ENCODE results near the gene NRXN3. TPM values are rescaled to one million over a fixed set of nuclear protein-coding genes. Genes with fewer than 3 reads are reported as not detected.

Gene NRXN3
- total RNA-seq, 1 donor from 2014 or later = 6.7 TPM

DNA sequence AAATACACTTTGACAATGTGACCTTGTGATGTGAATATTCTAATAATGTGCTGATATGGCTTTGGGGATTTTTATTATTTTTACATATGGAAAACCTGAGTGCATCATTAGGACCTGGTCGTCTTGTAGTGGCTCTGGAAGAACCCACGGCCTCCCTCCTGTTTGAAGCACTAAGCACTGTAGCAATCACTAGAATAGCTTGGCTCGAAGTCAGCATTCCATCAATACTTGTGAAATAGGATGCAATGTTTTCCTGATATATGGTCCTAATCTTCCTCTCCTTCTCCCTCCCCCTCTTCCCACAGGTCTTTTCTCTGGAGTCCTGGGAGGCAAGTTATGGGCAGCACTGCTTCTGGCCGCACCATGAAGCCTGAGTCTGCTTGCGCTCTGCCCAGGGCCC, 71.9 kb downstream of the NRXN3 start:
- DNase-seq (ENCODE audit: low spot score) = no peak

DNA sequence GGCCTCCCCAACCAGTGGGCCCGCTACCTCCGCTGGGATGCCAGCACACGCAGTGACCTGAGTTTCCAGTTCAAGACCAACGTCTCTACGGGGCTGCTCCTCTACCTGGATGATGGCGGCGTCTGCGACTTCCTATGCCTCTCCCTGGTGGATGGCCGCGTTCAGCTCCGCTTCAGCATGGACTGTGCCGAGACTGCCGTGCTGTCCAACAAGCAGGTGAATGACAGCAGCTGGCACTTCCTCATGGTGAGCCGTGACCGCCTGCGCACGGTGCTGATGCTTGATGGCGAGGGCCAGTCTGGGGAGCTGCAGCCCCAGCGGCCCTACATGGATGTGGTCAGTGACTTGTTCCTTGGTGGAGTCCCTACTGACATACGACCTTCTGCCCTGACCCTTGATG, 73.0 kb downstream of the NRXN3 start:
- DNase-seq (ENCODE audit: low spot score) = no peak

DNA sequence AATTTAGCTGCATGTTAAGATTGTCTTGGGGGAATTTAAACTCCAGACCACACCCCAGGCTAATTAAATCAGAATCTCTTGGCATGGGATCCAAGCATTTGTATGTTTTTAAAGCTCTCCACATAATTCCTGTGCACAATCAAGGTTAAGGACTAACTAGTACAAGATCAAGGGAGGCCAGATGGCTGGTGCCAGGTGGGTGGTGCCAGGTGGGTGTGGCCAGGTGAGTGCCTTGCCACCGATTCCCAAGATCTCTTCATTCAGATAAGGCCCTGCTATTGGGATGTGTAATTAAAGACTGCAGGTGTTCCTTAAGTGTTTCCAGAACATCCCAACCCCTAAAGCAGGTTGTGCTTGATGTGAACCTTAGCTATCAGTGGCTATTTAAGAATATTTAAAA, 75.1 kb downstream of the NRXN3 start:
- no peak for DNase-seq (ENCODE audit: low spot score)

DNA sequence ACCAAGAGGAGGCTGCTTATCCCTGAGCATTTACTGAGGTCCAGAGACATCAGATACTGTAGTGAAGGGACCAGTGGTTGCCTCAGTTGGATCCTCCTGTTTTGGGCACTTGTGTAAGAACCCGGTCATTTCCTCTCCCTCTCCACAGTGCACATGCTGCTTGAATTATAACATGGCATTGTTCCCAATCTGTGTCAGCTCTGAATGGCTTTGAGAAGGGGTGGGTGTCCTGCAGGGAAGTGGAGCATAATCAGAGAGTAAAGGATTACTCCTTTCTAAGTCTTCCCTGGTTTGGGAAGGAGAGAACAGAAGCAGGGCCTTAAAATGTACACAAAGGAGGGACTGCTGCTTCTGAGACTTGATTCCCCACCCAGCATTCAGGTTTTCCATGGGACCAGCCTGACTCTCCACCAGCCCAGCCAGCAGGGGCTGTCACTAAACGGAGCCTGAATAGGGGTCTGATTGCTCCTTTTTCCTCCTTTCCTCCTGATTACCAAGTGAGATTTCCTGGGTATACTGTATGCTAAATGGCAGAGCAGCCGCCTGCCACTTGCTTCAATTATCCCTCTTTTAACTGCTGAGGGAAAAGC, 78.4 kb downstream of the NRXN3 start:
- no peak for DNase-seq (ENCODE audit: low spot score)

DNA sequence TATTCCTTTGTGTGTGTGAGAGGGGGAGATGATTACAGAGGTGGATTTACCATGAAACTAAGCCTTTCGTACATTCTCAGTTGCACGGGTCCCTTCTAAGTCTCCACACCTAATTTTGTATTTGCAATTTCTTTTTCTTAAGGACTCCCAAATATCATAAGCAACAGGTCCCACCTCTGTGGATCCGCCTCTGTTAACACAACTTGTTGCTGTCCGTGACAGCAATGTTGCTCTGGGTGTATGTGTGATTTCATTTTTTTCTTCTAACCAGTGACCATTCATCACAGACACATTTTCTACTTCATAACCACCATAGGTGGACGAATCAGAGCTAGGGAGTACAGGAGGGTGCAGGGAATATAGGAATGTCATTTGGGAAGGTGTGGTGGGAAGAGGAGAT, 81.1 kb downstream of the NRXN3 start:
- no peak for DNase-seq (ENCODE audit: low spot score)

DNA sequence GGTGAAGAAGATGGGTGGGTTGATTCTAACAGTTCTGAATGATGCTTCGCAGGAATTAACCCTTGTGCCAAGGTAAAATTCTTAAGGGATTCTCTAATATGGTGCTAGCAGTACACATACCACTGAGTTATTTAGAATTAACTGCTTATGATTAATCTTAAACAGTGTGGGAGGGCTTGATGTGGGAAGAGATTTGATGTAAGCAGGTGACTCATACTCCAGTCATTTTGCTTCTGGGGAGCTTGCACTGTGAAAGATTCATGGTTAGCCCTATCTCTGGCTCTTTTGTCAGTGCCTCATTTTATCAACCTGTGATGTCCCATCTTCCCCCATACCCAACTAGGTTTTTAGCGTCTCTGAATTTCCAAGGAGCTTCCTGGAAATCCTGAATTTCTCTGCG, 83.8 kb downstream of the NRXN3 start:
- DNase-seq (ENCODE audit: low spot score) = no peak

DNA sequence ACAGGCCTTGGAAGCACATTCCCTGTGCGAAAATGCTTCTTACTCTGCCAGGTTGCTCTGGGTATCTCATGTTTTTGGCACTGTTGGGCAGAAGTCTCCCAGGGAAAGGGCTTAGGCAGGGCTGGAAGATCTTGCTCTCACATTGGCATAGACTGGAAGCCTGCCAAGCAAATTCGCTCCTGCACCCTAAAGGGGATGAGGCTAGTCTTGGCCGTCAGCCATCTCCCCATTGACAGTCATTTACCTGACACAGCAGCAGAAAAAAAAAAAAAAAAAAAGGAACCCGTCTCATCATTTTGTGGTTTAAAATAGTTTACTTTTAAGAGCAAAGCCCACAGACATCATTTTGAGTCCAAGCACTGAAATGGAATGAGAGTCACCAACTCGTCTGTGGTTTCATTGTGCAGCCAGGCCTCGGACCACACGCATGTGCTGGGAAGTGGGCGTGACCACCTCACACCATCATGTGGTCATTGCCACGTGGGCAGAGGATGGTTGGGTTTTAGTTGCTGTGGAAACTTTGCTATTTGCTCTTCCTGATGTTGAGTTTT, 84.8 kb downstream of the NRXN3 start:
- DNase-seq (ENCODE audit: low spot score) = no peak

DNA sequence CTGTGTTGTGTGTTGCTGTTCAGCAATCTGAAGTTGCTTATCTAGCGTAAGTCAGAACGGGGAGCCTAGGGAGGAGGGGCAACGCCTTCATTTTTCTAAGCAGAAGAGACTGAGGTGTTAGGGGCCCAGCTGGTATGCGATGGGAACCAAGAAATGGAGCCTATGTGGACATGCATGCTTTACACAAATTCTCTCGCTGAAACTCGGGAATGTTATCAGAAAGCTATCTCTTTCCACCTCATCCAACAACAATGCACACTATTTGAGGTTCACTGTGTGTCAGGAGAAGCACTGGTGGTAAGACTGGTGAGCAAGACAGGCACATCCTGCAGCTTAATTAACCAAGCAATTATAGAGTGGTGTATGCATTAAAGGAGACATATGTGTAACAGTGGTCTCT, 89.7 kb downstream of the NRXN3 start:
- DNase-seq (ENCODE audit: low spot score) = no peak

DNA sequence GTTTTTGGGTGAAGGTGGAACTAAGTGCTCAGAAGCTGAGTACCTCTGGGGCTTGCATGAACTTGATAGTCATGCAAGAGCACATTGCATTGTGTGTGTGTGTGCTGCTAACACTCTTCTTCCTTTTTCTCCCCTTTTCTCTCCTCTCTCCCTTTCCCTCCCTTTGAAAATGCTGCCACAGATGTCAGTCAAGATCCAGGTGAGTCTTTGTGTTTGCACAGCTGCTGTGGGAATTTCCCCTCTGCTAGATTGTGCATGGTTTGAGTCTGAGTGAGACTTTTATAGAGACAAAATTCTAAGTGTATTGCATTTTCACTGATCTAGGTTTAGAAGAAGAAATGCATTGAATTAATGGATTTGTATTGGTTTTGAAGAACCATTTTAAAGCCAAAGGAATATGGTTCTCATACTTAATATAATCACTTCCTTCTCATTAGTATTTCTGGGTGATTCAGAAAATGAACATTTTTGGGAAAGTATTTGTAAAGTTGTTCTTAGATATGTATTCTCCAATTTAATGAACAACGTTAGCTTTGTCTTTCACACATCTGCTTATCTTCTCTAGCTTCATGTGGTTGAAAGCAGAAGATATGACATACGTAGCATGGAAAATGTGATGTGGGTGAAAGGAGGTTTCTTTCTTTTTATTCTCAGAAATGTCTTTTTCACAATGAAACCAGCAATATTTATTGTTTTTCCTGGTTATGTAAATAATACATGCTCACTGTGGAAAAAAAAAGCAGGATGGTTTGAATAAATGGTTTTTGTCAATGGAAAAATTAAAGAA, 108.5 kb downstream of the NRXN3 start:
- DNase-seq (ENCODE audit: low spot score) = no peak

DNA sequence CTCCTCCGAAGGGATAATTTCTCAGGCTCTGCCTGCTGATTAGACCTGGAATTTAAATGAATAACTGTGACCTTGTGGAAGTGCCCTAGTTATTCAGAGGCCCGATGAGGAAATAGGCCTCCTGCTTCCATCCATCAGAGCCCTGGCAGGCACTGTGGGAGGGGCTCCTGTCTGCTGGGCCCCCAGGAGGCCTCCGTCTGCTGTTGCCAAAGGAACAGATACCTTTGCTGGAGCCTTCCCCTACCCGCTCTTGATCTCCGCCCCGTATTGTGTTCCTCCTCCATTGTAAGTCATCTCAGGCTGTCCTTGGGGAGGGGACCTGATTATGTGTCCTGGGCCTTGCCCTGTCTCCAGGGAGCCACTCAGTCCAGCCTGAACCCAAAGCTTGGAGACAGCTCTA, 112.3 kb downstream of the NRXN3 start:
- DNase-seq (ENCODE audit: low spot score) = no peak

DNA sequence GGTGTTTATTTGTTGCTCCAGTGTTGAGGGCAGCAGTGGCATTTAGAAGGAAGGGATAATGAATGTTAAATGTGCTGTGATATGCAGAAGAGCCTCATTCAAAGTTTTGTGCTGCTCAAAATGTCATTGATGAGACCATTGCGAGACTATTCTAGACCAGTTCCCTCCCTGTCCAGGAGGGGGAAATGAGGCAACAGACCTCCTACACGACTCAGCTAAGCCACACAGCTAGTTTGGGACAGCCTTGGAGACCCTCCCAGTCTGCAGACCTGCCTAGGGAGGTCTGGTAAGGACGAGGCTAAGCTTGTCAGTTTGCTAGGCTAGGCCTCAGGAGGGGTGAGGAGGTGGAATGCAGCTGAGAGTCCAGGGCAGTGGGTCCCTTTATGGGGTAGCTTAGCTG, 116.0 kb downstream of the NRXN3 start:
- no peak for DNase-seq (ENCODE audit: low spot score)

DNA sequence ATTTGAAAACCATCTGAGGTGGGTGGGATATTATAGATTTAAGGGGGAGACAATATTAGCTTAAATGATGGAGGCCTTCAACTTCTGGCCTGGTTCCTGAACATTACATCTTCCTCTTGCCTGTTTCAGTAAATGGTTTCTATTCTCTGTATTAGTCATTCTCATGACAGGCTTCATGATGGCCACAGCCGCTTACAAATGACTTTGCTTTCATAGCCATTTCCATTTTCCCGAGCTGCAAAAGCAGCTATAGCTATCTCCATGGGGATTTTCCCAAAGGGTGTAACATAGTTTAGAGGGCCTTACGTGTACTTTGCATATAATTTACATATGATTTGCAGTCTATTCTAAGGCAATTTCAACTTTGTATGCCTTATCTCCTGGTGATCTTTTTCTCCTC, 121.8 kb downstream of the NRXN3 start:
- no peak for DNase-seq (ENCODE audit: low spot score)

DNA sequence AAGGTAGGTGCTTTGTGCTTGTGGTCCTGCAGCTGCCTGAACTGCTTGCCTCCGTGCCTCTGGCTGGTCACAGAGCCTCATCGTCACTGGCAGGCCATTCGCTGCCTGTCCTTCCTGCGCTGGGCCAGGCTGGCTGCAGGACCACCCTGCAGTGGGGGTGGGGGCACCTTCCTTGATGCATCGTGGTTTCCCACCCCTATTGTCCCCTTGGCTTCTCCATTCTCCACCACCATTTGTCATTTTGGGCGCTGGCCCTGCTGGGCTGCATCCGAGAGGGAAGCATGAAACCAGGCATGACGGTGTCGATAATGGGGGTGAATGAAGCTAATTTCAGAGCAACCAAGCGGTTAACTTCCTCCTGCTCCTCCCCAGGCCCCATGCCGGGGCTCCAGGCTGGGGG, 127.7 kb downstream of the NRXN3 start:
- DNase-seq (ENCODE audit: low spot score) = no peak

DNA sequence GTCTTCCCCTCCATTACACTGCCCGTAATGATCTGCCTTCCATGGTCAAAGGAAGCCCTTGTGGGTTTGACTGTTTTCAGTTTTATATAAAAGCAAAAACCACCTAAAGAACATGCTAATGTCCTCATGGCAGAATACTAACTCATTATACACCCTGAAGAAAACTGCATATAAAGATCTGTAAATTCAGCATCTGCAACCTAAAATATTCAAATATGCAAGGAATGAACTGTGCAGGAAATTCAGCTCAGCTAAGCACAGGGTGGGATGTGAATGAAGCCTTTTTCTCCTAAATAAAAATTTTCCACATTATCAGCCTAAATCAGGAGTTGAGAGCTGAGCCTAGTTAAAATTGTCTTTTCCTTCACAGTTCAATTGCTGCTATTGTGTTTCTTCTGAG, 128.1 kb downstream of the NRXN3 start:
- no peak for DNase-seq (ENCODE audit: low spot score)

DNA sequence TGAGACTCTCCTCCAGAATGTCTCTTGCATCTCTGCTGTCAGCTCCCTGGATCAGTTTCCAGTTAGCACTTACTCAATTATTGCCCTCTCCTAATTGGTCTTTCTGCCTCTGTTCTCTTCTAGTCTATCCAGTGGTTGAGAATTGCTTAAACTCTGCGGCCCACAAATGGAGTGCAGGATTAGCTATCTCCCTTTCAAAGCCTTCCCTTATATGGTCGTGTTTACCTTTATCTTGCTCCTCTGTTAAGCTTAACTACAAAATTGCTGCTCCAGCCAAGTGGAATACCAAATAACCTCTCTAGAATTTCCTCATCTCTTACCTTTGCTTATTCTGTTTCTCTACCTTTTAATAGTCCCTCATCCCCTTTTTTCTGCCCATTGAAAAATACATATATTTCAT, 132.7 kb downstream of the NRXN3 start:
- no peak for DNase-seq (ENCODE audit: low spot score)

DNA sequence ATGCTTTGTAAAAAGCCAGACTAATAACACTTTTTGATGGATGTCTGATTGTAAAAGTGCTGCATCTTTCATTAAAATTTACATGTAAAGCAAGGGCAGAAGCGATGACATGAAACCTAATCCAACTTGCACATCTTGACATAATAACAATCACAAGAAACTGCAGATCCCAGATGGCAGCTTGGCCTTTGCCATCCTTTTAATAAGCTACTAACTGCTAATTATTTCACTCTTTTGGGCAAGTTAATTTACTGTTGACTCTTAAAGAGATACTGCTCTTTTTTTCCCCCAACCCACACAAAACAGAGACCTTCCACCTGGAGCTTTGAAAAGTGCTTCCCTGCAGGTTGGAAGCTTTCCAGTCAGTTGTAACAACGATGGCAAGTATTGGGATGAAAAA, 137.5 kb downstream of the NRXN3 start:
- no peak for DNase-seq (ENCODE audit: low spot score)

DNA sequence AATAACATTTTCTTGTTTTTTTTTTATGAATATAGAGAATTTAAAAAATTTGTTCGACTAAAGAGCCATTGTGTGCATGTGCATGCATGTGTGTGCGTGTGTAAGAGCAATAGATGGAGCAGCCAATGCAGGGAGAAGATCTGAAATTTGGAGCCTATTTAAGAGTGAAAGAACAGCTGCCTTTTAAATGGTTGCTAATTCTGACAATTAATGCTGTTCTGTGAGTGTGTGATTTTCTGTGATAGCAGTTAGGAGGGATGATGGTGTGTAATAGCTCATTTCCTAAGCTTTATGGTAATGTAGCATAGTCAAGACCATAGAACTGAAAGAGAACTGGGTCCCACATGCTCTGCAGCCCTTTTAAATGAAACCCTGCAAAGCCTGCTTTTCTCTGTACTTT, 137.9 kb downstream of the NRXN3 start:
- DNase-seq (ENCODE audit: low spot score) = no peak

DNA sequence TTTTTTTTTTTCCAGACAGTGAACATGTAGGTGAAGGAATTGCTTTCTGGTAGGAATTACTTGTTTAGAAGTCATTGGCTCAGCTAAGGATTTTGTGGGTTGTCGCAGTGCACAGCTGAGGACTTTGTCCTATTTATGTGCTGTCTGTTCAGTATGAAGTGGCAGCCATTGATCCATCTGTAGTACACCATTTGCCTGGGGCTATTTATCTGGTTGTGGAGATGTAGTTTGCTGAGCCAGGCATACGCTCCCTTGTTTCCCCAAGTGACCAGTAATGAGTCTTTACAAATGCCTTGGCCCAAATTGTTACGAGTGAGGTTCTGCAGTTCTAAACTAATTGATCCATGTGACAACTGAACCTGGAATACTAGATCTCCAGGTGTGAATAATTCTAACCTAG, 140.1 kb downstream of the NRXN3 start:
- no peak for DNase-seq (ENCODE audit: low spot score)

DNA sequence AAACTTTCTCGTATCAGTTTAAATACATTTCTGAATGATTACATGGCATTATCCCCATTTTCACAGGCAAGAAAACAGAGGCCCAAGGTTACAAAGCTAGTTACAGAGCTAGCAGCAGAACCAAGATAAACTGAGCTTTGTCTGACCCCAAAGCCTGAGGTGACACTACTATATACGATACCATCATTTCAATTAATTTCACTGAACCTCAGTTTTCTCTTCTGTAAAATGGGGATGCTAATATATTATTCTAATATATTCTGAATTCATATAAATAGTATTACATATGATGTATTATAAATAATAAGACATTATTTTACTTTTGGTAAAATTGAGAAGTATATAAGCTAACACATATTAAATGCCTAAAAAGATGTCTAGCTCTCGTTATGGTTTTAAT, 143.3 kb downstream of the NRXN3 start:
- no peak for DNase-seq (ENCODE audit: low spot score)

DNA sequence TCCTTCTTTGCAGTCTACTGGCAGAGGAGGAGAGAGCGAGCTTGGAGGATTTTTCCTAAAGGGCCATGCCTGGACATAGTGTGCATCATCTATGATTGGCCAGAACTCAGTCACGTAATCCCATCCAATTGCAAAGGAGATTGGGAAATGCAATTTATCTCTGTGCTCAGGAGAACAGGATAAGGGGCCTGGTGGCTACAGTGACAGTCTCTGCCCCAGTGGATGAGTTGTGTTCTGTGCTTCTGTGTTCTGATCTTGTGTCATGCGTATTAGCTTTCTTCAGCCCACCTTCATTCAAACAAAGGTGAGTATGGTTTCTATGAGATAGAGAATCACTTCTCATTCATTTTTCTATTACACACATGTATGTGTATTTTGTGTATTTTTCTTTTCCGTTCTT, 144.3 kb downstream of the NRXN3 start:
- DNase-seq (ENCODE audit: low spot score) = no peak

DNA sequence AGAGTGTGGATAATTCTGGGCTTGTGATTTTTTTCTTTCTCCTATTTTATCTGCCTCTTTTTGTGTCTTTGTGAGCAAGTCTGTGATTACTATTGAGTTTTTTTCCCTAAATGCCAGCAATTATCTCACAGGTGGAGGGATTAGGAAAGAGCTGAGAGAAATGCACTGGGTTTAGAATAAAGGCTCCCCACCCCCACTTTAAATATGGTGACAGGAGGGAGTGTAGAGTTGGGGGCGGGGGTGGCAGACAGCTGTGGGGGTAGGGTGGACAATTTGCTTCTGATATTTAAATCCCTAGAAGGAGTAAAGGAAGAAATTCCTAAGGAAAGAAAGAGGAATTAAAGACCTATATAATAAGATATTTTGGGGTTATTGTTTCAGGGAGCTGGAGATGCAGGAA, 145.9 kb downstream of the NRXN3 start:
- DNase-seq (ENCODE audit: low spot score) = no peak

DNA sequence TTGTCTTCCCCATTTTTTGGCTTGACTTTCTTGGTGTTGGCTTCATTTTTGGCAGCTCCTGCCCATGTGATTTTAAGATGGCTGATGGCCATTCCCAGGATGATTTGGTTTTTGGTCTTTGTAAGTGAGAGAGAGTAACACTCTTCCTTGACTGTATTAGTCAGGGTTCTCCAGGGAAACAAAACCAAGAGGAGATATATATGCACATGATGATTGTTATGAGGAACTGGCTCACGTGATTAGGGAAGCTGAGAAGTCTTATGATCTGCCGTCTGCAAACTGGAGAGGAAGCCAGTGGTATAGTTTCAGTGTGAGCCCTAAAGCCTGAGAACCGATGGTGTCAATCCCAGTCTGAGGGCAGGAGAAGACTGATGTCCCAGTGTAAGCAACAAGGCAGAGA, 146.6 kb downstream of the NRXN3 start:
- no peak for DNase-seq (ENCODE audit: low spot score)

DNA sequence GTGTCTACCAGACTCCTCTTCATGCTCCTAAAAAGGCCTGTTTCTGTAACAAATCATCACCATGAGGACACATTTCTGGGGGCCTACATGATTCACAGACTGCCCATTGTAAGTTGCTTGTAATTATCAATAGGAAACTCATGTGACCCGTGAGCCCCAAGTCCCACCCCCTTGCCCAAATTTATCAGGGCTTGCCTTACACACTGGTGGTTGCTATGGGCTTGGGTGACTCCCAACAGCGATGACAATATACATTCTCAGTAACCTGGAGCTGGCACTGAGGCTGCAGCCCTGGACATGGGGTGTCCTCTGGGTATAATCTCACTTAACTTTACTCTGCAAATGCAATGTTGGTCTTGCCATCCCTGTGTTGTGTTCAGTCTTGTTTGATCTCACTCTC, 149.2 kb downstream of the NRXN3 start:
- DNase-seq (ENCODE audit: low spot score) = no peak
